ENCODE data around the gene RNF212. TPM values are rescaled to one million over a fixed set of nuclear protein-coding genes. Genes with fewer than 3 reads are reported as not detected.

Gene RNF212
- total RNA-seq, 4 donors from 2014 or later: 6.7 to 31.1 (median 8.6) TPM

- no peaks in the 10 kb centered on the region for H3K36me3 ChIP-seq
- 69 to 79% methylated on average over 7 of the region's 7 CpGs for WGBS, 2 donors
Measured at GRCh38 chr4:1062419-1062818, 50.9 kb downstream of the RNF212 start.

GRCh38 chr4:1061760-1062159 lies 51.6 kb downstream of the RNF212 start:
- intact Hi-C loops (cut with DNase I): no loop called here
- no peak overlapping the region for H3K27ac ChIP-seq

More at GRCh38 chr4:1062419-1062818, 50.9 kb downstream of the RNF212 start:
- Histone ChIP-seq H3K27ac (no peak overlapping the region), H3K4me3 (replicated peaks in 1 of 3) (no peak overlapping the region), H3K27me3 (no peaks in the 10 kb centered on the region), H3K9me3 (no peaks in the 10 kb centered on the region), H3K4me1 (no peaks in the 10 kb centered on the region)
- TF ChIP-seq CTCF (IDR thresholded peaks at IDR 0.05) (no peak), POLR2A (IDR thresholded peaks at IDR 0.05) (no peak)
- intact Hi-C loops (cut with DNase I): no loop called here
- DNase-seq: no peak

GRCh38 chr4:1061056-1061700 lies 52.2 kb downstream of the RNF212 start:
- no peak for DNase-seq
- no peaks in the 10 kb centered on the region for H3K36me3 ChIP-seq
- H3K27me3 ChIP-seq: no peaks in the 10 kb centered on the region
- intact Hi-C loops (cut with DNase I): no loop called here
- H3K4me3 ChIP-seq (replicated peaks in 1 of 3): no peak overlapping the region
- no peaks in the 10 kb centered on the region for H3K9me3 ChIP-seq
- no peak overlapping the region for H3K27ac ChIP-seq
- no peak for TF ChIP-seq POLR2A (IDR thresholded peaks at IDR 0.05)
- no peak for TF ChIP-seq CTCF (IDR thresholded peaks at IDR 0.05)
- no peaks in the 10 kb centered on the region for H3K4me1 ChIP-seq
- WGBS, 2 donors: 83 to 90% methylated on average over 12 to 14 of the region's 14 CpGs

More at GRCh38 chr4:1061760-1062159, 51.6 kb downstream of the RNF212 start:
- TF ChIP-seq CTCF (IDR thresholded peaks at IDR 0.05): no peak
- TF ChIP-seq POLR2A (IDR thresholded peaks at IDR 0.05): no peak
- no peaks in the 10 kb centered on the region for H3K36me3 ChIP-seq
- H3K4me1 ChIP-seq: no peaks in the 10 kb centered on the region
- H3K27me3 ChIP-seq: no peaks in the 10 kb centered on the region
- DNase-seq: no peak
- 76 to 82% methylated on average over 6 of the region's 6 CpGs for WGBS, 2 donors
- H3K4me3 ChIP-seq (replicated peaks in 1 of 3): no peak overlapping the region
- no peaks in the 10 kb centered on the region for H3K9me3 ChIP-seq

- no peak for TF ChIP-seq POLR2A (IDR thresholded peaks at IDR 0.05)
- TF ChIP-seq CTCF (IDR thresholded peaks at IDR 0.05): no peak
- intact Hi-C loops (cut with DNase I): no loop called here
Measured at GRCh38 chr4:1060621-1061020, 52.7 kb downstream of the RNF212 start.

GRCh38 chr4:1060121-1060520 lies 53.2 kb downstream of the RNF212 start:
- TF ChIP-seq POLR2A (IDR thresholded peaks at IDR 0.05) (no peak), CTCF (IDR thresholded peaks at IDR 0.05) (no peak)
- Histone ChIP-seq H3K27me3 (no peaks in the 10 kb centered on the region), H3K4me3 (replicated peaks in 1 of 3) (no peak overlapping the region), H3K36me3 (no peaks in the 10 kb centered on the region), H3K4me1 (no peaks in the 10 kb centered on the region), H3K27ac (no peak overlapping the region), H3K9me3 (no peaks in the 10 kb centered on the region)
- DNase-seq: no peak
- 65 to 83% methylated on average over 9 to 10 of the region's 10 CpGs for WGBS, 2 donors
- intact Hi-C loops (cut with DNase I): no loop called here

More at GRCh38 chr4:1060621-1061020, 52.7 kb downstream of the RNF212 start:
- H3K27me3 ChIP-seq: no peaks in the 10 kb centered on the region
- H3K27ac ChIP-seq: no peak overlapping the region
- 89 to 90% methylated on average over 9 of the region's 9 CpGs for WGBS, 2 donors
- H3K36me3 ChIP-seq: no peaks in the 10 kb centered on the region
- no peaks in the 10 kb centered on the region for H3K4me1 ChIP-seq
- DNase-seq: no peak
- H3K9me3 ChIP-seq: no peaks in the 10 kb centered on the region
- H3K4me3 ChIP-seq (replicated peaks in 1 of 3): no peak overlapping the region

Measured in thyroid gland (tissue), 4 donors.